SK-N-MC (cell line): ENCODE results near the gene CRAMP1.
A peak's percentile ranks its signal among the peaks of the same experiment; 100 is the strongest.
"Not testable (repeated sequence)": the region's sequence is repeated elsewhere in the genome, so short reads cannot be mapped to it uniquely, and the experiment has no call there.

Source experiments
- DNase-seq: peaks from one replicate; pipeline ENCODE4 v3.0.0-alpha.2; 2011; ENCODE audit warnings: low read depth, low spot score
- H3K27ac ChIP-seq: fragments of 200-600 bp; sonication (generic); 2 replicates; pipeline ENCODE4 v1.5.1; 2016; ENCODE audit warnings: mixed run types
- H3K36me3 ChIP-seq: fragments of 200-600 bp; sonication (generic); 2 replicates; pipeline ENCODE4 v1.6.1; 2017; ENCODE audit warnings: antibody characterized with exemption, low read length, mixed read lengths; ENCODE audit not compliant: insufficient read depth
- H3K4me3 ChIP-seq: fragments of 200-600 bp; sonication (generic); 2 replicates; pipeline ENCODE4 v1.5.1; 2016
- H3K9ac ChIP-seq: fragments of 200-600 bp; sonication (generic); 2 replicates; pipeline ENCODE4 v1.8.0; 2017; ENCODE audit warnings: mixed run types, mixed read lengths; ENCODE audit not compliant: insufficient read length
- H3K9me3 ChIP-seq: fragments of 200-600 bp; sonication (generic); 2 replicates; pipeline ENCODE4 v1.6.1; 2017; ENCODE audit warnings: low read depth, mild to moderate bottlenecking, antibody characterized with exemption, low read length, moderate library complexity, mixed read lengths
- EZH2 ChIP-seq: fragments of 200-600 bp; sonication (generic); IDR thresholded peaks from one replicate; pipeline ENCODE4 v1.6.1; 2017; ENCODE audit warnings: antibody characterized with exemption
- FOXP2 ChIP-seq: optimal IDR thresholded peaks from 2 replicates; pipeline ENCODE3; 2011; ENCODE audit warnings: mild to moderate bottlenecking, moderate library complexity; ENCODE audit not compliant: insufficient read depth; ENCODE audit errors: extremely low read length, control extremely low read depth
- POLR2AphosphoS5 ChIP-seq: IDR thresholded peaks from 2 replicates; pipeline ENCODE4 v1.6.1; 2012; ENCODE audit warnings: mild to moderate bottlenecking, low read depth, low read length, borderline replicate concordance

Gene CRAMP1

GRCh38 chr16:1696863-1697262 is 84.7 kb downstream of the CRAMP1 start:
- H3K27ac ChIP-seq = no peak overlapping the region
- no peak for TF ChIP-seq POLR2AphosphoS5
- TF ChIP-seq EZH2 = no peak
- no peak for TF ChIP-seq FOXP2
- no peak for DNase-seq
- H3K9ac ChIP-seq = no peak overlapping the region
- no peaks in the 10 kb centered on the region for H3K9me3 ChIP-seq
- peaks cover 92% of the 10 kb centered on the region for H3K36me3 ChIP-seq
- no peak overlapping the region for H3K4me3 ChIP-seq

GRCh38 chr16:1698680-1699079 is 86.5 kb downstream of the CRAMP1 start:
- no peaks in the 10 kb centered on the region for H3K9me3 ChIP-seq
- TF ChIP-seq EZH2 (no peak), FOXP2 (no peak), POLR2AphosphoS5 (no peak)
- no peak for DNase-seq
- no peak overlapping the region for H3K27ac ChIP-seq
- H3K36me3 ChIP-seq = peaks cover 78% of the 10 kb centered on the region
- no peak overlapping the region for H3K4me3 ChIP-seq
- H3K9ac ChIP-seq = no peak overlapping the region

GRCh38 chr16:1700246-1700645 is 88.1 kb downstream of the CRAMP1 start:
- TF ChIP-seq EZH2 = no peak
- TF ChIP-seq POLR2AphosphoS5 = no peak
- TF ChIP-seq FOXP2 = no peak
- Histone ChIP-seq H3K4me3 (no peak overlapping the region), H3K36me3 (peaks cover 66% of the 10 kb centered on the region), H3K27ac (no peak overlapping the region), H3K9ac (no peak overlapping the region), H3K9me3 (no peaks in the 10 kb centered on the region)
- DNase-seq = no peak

GRCh38 chr16:1701216-1701878 is 89.2 kb downstream of the CRAMP1 start:
- Histone ChIP-seq H3K9ac (no peak overlapping the region), H3K9me3 (no peaks in the 10 kb centered on the region), H3K36me3 (peaks cover 58% of the 10 kb centered on the region), H3K4me3 (no peak overlapping the region), H3K27ac (no peak overlapping the region)
- TF ChIP-seq FOXP2 = no peak
- no peak for DNase-seq

GRCh38 chr16:1705324-1705687 is 93.1 kb downstream of the CRAMP1 start:
- not testable (repeated sequence) for DNase-seq, H3K9me3 ChIP-seq
- H3K36me3 ChIP-seq = peaks cover 19% of the 10 kb centered on the region; the same call in 1 of the 2 replicates
- H3K4me3 ChIP-seq = peak overlapping the region; percentile 89
- H3K9ac ChIP-seq = peak overlapping the region; percentile 91
- H3K27ac ChIP-seq = peak overlapping the region; percentile 94

GRCh38 chr16:1705688-1706385 is 93.7 kb downstream of the CRAMP1 start, which contains the start of gene MAPK8IP3:
Gene MAPK8IP3, plus strand, starts transcription at chr16:1706195. Its CDS starts 145 bp downstream, at chr16:1706340.
- Histone ChIP-seq H3K9me3 (no peaks in the 10 kb centered on the region), H3K9ac (peak within 1 kb of the TSS; percentile 91), H3K36me3 (peaks cover 13% of the 10 kb centered on the region; the same call in 1 of the 2 replicates), H3K27ac (peak within 1 kb of the TSS; percentile 94), H3K4me3 (peak within 1 kb of the TSS; percentile 89)
- no peak for TF ChIP-seq FOXP2
- TF ChIP-seq POLR2AphosphoS5 = peak; percentile 96
- peak; percentile 37 for DNase-seq

GRCh38 chr16:1706386-1707192 is 94.4 kb downstream of the CRAMP1 start:
- no peak for TF ChIP-seq EZH2
- no peak for TF ChIP-seq FOXP2
- no peak for TF ChIP-seq POLR2AphosphoS5
- Histone ChIP-seq H3K9ac (peak overlapping the region; percentile 81), H3K4me3 (peak overlapping the region; percentile 89), H3K9me3 (no peaks in the 10 kb centered on the region), H3K36me3 (peaks cover 6% of the 10 kb centered on the region; the same call in 1 of the 2 replicates), H3K27ac (no peak overlapping the region)
- no peak for DNase-seq

GRCh38 chr16:1707193-1707790 is 95.1 kb downstream of the CRAMP1 start:
- Histone ChIP-seq H3K9me3 (no peaks in the 10 kb centered on the region), H3K9ac (peak overlapping the region; percentile 55), H3K36me3 (peaks cover under 1% of the 10 kb centered on the region; the same call in 1 of the 2 replicates), H3K4me3 (peak overlapping the region; percentile 89), H3K27ac (no peak overlapping the region)
- no peak for DNase-seq
- no peak for TF ChIP-seq FOXP2
- no peak for TF ChIP-seq EZH2
- no peak for TF ChIP-seq POLR2AphosphoS5
